Measurements from ENCODE around the gene RBPJ.

DNA sequence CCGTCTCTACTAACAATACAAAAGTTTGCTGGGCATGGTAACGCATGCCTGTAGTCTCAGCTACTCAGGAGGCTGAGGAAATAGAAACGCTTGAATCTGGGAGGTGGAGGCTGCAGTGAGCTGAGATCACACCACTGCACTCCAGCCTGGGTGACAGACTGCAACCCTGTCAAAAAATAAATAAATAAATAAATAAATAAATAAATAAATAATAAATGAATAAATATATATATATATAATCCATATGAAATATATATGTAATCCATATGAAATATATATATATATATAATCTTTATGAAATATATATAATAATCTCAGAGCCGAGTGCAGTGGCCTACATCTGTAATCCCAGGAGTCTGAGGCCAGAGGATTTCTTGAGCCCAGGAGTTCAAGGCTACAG is 17.8 kb upstream of the RBPJ start:
- no peak for TF ChIP-seq EZH2 (optimal IDR thresholded peaks at IDR 0.05; ENCODE audit: low read depth, low read length)
- TF ChIP-seq, protein P1, sequence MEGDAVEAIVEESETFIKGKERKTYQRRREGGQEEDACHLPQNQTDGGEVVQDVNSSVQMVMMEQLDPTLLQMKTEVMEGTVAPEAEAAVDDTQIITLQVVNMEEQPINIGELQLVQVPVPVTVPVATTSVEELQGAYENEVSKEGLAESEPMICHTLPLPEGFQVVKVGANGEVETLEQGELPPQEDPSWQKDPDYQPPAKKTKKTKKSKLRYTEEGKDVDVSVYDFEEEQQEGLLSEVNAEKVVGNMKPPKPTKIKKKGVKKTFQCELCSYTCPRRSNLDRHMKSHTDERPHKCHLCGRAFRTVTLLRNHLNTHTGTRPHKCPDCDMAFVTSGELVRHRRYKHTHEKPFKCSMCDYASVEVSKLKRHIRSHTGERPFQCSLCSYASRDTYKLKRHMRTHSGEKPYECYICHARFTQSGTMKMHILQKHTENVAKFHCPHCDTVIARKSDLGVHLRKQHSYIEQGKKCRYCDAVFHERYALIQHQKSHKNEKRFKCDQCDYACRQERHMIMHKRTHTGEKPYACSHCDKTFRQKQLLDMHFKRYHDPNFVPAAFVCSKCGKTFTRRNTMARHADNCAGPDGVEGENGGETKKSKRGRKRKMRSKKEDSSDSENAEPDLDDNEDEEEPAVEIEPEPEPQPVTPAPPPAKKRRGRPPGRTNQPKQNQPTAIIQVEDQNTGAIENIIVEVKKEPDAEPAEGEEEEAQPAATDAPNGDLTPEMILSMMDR (IDR thresholded peaks at IDR 0.05; ENCODE audit: low read length) = no peak

Data from MM.1S (cell line).